SK-N-SH treated with all-trans-retinoic acid at 6 μM for 48 hours (cell line): ENCODE measurements around the gene RNF207.
A peak's percentile ranks its signal among the peaks of the same experiment; 100 is the strongest.

ENCODE experiments used
- ATAC-seq: fragments of 200-7000 bp; cut with Tn5 transposase; 3 replicates; pipeline ENCODE4 v1.9.1; 2020; ENCODE audit warnings: mild to moderate bottlenecking, moderate library complexity
- ARNTL ChIP-seq: fragments of 450-650 bp; formaldehyde crosslinking; IDR thresholded peaks from 2 replicates; pipeline ENCODE4 v1.5.0; 2020; ENCODE audit warnings: low read depth, mild to moderate bottlenecking, moderate library complexity, borderline replicate concordance
- CREB5 ChIP-seq: fragments of 250-450 bp; sonication (Bioruptor Pico); IDR thresholded peaks from 2 replicates; pipeline ENCODE4 v1.5.1; 2020; ENCODE audit warnings: low read depth, mild to moderate bottlenecking, moderate library complexity
- CSRNP3 ChIP-seq: fragments of 250-450 bp; sonication (Bioruptor Pico); IDR thresholded peaks from 2 replicates; pipeline ENCODE4 v1.5.1; 2021; ENCODE audit warnings: mild to moderate bottlenecking, moderate library complexity
- GLIS3 ChIP-seq: fragments of 250-450 bp; sonication (Bioruptor Pico); IDR thresholded peaks from 2 replicates; pipeline ENCODE4 v1.5.0; 2020; ENCODE audit warnings: mild to moderate bottlenecking, moderate library complexity
- OSR1 ChIP-seq: fragments of 250-450 bp; sonication (Bioruptor Pico); IDR thresholded peaks from 2 replicates; pipeline ENCODE4 v1.8.0; 2022; ENCODE audit warnings: moderate library complexity, mild to moderate bottlenecking, inconsistent platforms
- PATZ1 ChIP-seq: fragments of 250-450 bp; sonication (Bioruptor Pico); IDR thresholded peaks from 2 replicates; pipeline ENCODE4 v1.8.0; 2020; ENCODE audit warnings: mild to moderate bottlenecking, moderate library complexity, borderline replicate concordance
- POU6F1 ChIP-seq: fragments of 250-450 bp; sonication (Bioruptor Pico); IDR thresholded peaks from 2 replicates; pipeline ENCODE4 v1.8.0; 2021; ENCODE audit warnings: low read depth, mild to moderate bottlenecking, moderate library complexity, borderline replicate concordance
- PPARA ChIP-seq: fragments of 250-450 bp; sonication (Bioruptor Pico); IDR thresholded peaks from 2 replicates; pipeline ENCODE4 v1.5.0; 2020; ENCODE audit warnings: mild to moderate bottlenecking, borderline replicate concordance
- RARB ChIP-seq: fragments of 250-450 bp; sonication (Bioruptor Pico); IDR thresholded peaks from 2 replicates; pipeline ENCODE4 v1.8.0; 2021; ENCODE audit warnings: mild to moderate bottlenecking, moderate library complexity
- SNAI2 ChIP-seq: fragments of 250-450 bp; sonication (Bioruptor Pico); IDR thresholded peaks from 2 replicates; pipeline ENCODE4 v1.5.0; 2020; ENCODE audit warnings: mild to moderate bottlenecking, moderate library complexity
- TCF4 ChIP-seq: fragments of 250-450 bp; sonication (Bioruptor Pico); IDR thresholded peaks from 2 replicates; pipeline ENCODE4 v1.8.0; 2021; ENCODE audit warnings: mild to moderate bottlenecking, moderate library complexity, borderline replicate concordance
- TSHZ2 ChIP-seq: fragments of 250-450 bp; sonication (Bioruptor Pico); IDR thresholded peaks from 2 replicates; pipeline ENCODE4 v1.5.0; 2020; ENCODE audit warnings: mild to moderate bottlenecking, moderate library complexity
- ZC3H10 ChIP-seq: fragments of 250-450 bp; sonication (Bioruptor Pico); IDR thresholded peaks from 2 replicates; pipeline ENCODE4 v1.5.1; 2021; ENCODE audit warnings: mild to moderate bottlenecking, moderate library complexity
- ZFP3 ChIP-seq: fragments of 250-450 bp; sonication (Bioruptor Pico); IDR thresholded peaks from 2 replicates; pipeline ENCODE4 v1.5.0; 2020; ENCODE audit warnings: mild to moderate bottlenecking, moderate library complexity
- ZNF565 ChIP-seq: fragments of 450-650 bp; formaldehyde crosslinking; conservative IDR thresholded peaks from 2 replicates; pipeline ENCODE4 v1.5.0; 2020; ENCODE audit warnings: low read depth, mild to moderate bottlenecking, moderate library complexity
- ZNF70 ChIP-seq: fragments of 450-650 bp; formaldehyde crosslinking; IDR thresholded peaks from 2 replicates; pipeline ENCODE4 v1.5.0; 2020; ENCODE audit warnings: mild to moderate bottlenecking, moderate library complexity

Gene RNF207

GRCh38 chr1:6184083-6184783 is 21.7 kb upstream of the RNF207 start:
- TF ChIP-seq TSHZ2, result no peak
- TF ChIP-seq OSR1 (CRISPR knock-in tag), result no peak
- ATAC-seq, result peak; percentile 11

GRCh38 chr1:6185151-6185550 is 20.8 kb upstream of the RNF207 start:
- no peak for TF ChIP-seq TSHZ2
- TF ChIP-seq SNAI2 (CRISPR knock-in tag), result no peak
- TF ChIP-seq ZC3H10 (CRISPR knock-in tag), result no peak
- TF ChIP-seq CSRNP3 (CRISPR knock-in tag), result no peak
- no peak for TF ChIP-seq PPARA
- no peak for TF ChIP-seq ARNTL (CRISPR knock-in tag)
- TF ChIP-seq ZNF565 (CRISPR knock-in tag), result no peak
- TF ChIP-seq GLIS3 (CRISPR knock-in tag), result no peak
- TF ChIP-seq TCF4, result no peak
- no peak for ATAC-seq

GRCh38 chr1:6185635-6186382 is 20.1 kb upstream of the RNF207 start:
- ATAC-seq, result 0 out of 3 replicates have a peak, but pooled peaks have one; percentile 23
- TF ChIP-seq PPARA (no peak), ZNF70 (CRISPR knock-in tag) (no peak), CREB5 (CRISPR knock-in tag) (no peak), POU6F1 (CRISPR knock-in tag) (no peak), TSHZ2 (no peak), PATZ1 (CRISPR knock-in tag) (no peak), RARB (CRISPR knock-in tag) (no peak), ZFP3 (CRISPR knock-in tag) (no peak), TCF4 (no peak), ARNTL (CRISPR knock-in tag) (no peak)
